ENCODE measurements around the gene SNX20. TPM values are rescaled to one million over a fixed set of nuclear protein-coding genes. Genes with fewer than 3 reads are reported as not detected.

SNX20 gene
- total RNA-seq, 1 experiment from 2014 or later, result 0.10 TPM

DNA sequence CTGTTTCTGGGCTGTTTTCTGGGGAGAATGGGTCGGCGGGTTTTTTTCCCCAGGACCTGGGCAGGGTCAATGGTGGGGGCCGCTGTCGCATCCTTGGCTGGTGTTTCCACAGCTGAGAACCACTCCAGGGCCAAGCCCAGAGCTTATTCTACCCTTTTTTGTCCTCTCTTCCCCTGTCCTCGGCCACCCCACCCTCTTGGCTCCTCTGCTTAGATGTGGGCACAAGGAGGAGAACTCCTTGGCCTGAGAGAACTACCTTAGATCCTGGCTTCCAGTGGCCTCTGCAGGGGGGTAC is 16.3 kb upstream of the SNX20 start:
- POLR2A ChIA-PET, result no interaction called here
- CTCF ChIA-PET, result no interaction called here
- intact Hi-C loops (cut with micrococcal nuclease; ENCODE audit: unreplicated experiment), result no loop called here
- ATAC-seq (no peak), DNase-seq (ENCODE audit: low read depth, low spot score) (no peak)
- in situ Hi-C loops (cut with HindIII; ENCODE audit: low pct_unique_long_range_greater_than_20kb, low sequenced_read_pairs), result no loop called here
- no peak overlapping the region for H3K27ac ChIP-seq (ENCODE audit: low read length)
- no peaks in the 10 kb centered on the region for H3K4me1 ChIP-seq (ENCODE audit: control insufficient read depth, insufficient read depth, low read length)
- TF ChIP-seq TCF7L2 (IDR thresholded peaks at IDR 0.05; ENCODE audit: low read depth, low read length), result no peak
- no peak for TF ChIP-seq SIN3A (IDR thresholded peaks at IDR 0.05; ENCODE audit: borderline replicate concordance, insufficient read depth, low read depth, low read length)
- no peak for TF ChIP-seq POLR2AphosphoS5 (IDR thresholded peaks at IDR 0.05; ENCODE audit: low read depth, low read length)
- TF ChIP-seq, protein P1, sequence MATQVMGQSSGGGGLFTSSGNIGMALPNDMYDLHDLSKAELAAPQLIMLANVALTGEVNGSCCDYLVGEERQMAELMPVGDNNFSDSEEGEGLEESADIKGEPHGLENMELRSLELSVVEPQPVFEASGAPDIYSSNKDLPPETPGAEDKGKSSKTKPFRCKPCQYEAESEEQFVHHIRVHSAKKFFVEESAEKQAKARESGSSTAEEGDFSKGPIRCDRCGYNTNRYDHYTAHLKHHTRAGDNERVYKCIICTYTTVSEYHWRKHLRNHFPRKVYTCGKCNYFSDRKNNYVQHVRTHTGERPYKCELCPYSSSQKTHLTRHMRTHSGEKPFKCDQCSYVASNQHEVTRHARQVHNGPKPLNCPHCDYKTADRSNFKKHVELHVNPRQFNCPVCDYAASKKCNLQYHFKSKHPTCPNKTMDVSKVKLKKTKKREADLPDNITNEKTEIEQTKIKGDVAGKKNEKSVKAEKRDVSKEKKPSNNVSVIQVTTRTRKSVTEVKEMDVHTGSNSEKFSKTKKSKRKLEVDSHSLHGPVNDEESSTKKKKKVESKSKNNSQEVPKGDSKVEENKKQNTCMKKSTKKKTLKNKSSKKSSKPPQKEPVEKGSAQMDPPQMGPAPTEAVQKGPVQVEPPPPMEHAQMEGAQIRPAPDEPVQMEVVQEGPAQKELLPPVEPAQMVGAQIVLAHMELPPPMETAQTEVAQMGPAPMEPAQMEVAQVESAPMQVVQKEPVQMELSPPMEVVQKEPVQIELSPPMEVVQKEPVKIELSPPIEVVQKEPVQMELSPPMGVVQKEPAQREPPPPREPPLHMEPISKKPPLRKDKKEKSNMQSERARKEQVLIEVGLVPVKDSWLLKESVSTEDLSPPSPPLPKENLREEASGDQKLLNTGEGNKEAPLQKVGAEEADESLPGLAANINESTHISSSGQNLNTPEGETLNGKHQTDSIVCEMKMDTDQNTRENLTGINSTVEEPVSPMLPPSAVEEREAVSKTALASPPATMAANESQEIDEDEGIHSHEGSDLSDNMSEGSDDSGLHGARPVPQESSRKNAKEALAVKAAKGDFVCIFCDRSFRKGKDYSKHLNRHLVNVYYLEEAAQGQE (IDR thresholded peaks at IDR 0.05; ENCODE audit: insufficient read depth in 1 of 2, low read depth in 2 of 2, low read length in 1 of 2), result no peak
- TF ChIP-seq, protein P2, sequence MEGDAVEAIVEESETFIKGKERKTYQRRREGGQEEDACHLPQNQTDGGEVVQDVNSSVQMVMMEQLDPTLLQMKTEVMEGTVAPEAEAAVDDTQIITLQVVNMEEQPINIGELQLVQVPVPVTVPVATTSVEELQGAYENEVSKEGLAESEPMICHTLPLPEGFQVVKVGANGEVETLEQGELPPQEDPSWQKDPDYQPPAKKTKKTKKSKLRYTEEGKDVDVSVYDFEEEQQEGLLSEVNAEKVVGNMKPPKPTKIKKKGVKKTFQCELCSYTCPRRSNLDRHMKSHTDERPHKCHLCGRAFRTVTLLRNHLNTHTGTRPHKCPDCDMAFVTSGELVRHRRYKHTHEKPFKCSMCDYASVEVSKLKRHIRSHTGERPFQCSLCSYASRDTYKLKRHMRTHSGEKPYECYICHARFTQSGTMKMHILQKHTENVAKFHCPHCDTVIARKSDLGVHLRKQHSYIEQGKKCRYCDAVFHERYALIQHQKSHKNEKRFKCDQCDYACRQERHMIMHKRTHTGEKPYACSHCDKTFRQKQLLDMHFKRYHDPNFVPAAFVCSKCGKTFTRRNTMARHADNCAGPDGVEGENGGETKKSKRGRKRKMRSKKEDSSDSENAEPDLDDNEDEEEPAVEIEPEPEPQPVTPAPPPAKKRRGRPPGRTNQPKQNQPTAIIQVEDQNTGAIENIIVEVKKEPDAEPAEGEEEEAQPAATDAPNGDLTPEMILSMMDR (IDR thresholded peaks at IDR 0.05), result no peak
- BruUV-seq (replicated peaks), result no TSS peak
- no peaks in the 10 kb centered on the region for H3K9me3 ChIP-seq (ENCODE audit: control insufficient read depth, insufficient read depth, low read depth, low read length)
- no peaks in the 10 kb centered on the region for H3K36me3 ChIP-seq (ENCODE audit: control insufficient read depth, insufficient read depth, low read length)
- no peaks in the 10 kb centered on the region for H3K27me3 ChIP-seq (ENCODE audit: control insufficient read depth, insufficient read depth, low read length)
- no peak overlapping the region; a peak in 1 of 4 replicates for H3K4me3 ChIP-seq (ENCODE audit: low read depth in 2 of 2, low read length in 2 of 2)

DNA sequence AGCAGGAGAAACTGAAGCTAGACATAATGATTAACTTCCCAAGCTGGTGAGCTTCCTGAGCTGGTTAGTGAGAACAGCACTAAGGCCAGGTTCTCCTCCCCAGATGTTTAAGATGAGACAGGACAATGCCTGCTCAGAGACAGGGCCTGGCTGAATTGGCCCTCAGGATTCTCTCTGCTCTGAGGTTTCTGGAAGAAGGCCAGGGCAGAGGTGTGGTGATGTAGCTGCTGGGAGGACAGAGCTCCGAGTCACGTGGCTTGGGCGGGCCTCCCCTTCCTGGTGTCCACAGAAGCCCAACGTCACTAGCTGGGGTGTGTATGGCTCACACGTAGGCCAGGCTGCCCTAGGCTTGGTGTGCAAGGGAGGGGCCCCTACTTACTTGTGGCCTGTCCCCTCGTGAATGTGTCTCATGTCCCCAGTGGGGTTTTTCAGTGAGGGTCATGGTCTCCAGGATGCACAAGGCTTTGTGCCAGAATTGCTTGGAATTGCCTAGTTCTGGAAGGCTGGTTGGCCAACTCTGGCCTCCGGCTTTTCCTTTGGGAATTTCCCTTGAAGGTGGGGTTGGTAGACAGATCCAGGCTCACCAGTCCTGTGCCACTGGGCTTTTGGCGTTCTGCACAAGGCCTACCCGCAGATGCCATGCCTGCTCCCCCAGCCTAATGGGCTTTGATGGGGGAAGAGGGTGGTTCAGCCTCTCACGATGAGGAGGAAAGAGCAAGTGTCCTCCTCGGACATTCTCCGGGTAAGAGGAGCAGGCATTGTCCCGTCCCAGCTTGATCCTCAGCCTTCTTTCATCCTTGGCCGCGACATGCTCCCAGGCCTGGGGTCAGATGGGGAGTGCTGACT is 15.7 kb upstream of the SNX20 start:
- ChIA-PET POLR2A (no interaction called here), CTCF (no interaction called here)
- in situ Hi-C loops (cut with HindIII; ENCODE audit: low pct_unique_long_range_greater_than_20kb, low sequenced_read_pairs) (no loop called here), intact Hi-C loops (cut with micrococcal nuclease; ENCODE audit: unreplicated experiment) (no loop called here)
- no peak for DNase-seq (ENCODE audit: low read depth, low spot score)
- no peaks in the 10 kb centered on the region for H3K27me3 ChIP-seq (ENCODE audit: control insufficient read depth, insufficient read depth, low read length)
- no peaks in the 10 kb centered on the region for H3K4me1 ChIP-seq (ENCODE audit: control insufficient read depth, insufficient read depth, low read length)
- no peaks in the 10 kb centered on the region for H3K9me3 ChIP-seq (ENCODE audit: control insufficient read depth, insufficient read depth, low read depth, low read length)
- no peaks in the 10 kb centered on the region for H3K36me3 ChIP-seq (ENCODE audit: control insufficient read depth, insufficient read depth, low read length)
- TF ChIP-seq POLR2AphosphoS5 (IDR thresholded peaks at IDR 0.05; ENCODE audit: low read depth, low read length) (no peak), SIN3A (IDR thresholded peaks at IDR 0.05; ENCODE audit: borderline replicate concordance, insufficient read depth, low read depth, low read length) (no peak), TCF7L2 (IDR thresholded peaks at IDR 0.05; ENCODE audit: low read depth, low read length) (no peak)
- TF ChIP-seq, protein P1 (IDR thresholded peaks at IDR 0.05; ENCODE audit: insufficient read depth in 1 of 2, low read depth in 2 of 2, low read length in 1 of 2), result no peak
- TF ChIP-seq, protein P2 (IDR thresholded peaks at IDR 0.05), result no peak
- BruUV-seq (replicated peaks), result no TSS peak
- H3K27ac ChIP-seq (ENCODE audit: low read length), result no peak overlapping the region
- no peak for ATAC-seq
- H3K4me3 ChIP-seq (ENCODE audit: low read depth in 2 of 2, low read length in 2 of 2), result no peak overlapping the region
